GM12872 (cell line): ENCODE results near the gene SELENOM.

Experiments
- TF ChIP-seq, protein P1 (sequence below): IDR thresholded peaks from 3 replicates; pipeline ENCODE4 v1.5.1; 2011; ENCODE audit warnings: low read depth, mild to moderate bottlenecking, low read length, moderate library complexity; ENCODE audit not compliant: insufficient read depth

Gene SELENOM

DNA sequence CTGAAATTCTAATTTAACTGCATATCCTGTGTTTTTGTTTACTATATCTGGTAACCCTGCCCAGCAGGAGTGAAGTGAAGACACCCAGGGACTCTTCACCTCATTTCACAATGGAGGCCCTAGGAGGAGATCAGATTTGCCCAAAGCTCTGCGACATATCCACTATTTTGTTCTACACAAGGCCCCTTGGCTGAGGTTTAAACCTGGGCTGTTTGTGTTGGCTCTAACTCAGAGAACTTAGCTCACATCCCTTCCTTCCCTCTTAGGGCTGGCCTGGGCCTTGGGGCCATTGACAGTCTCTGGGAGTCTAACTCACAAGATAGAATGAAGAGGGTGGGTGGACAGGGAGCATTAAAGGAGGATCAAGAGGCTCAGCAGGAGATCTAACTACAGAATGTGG lies 41.1 kb upstream of the SELENOM start:
- TF ChIP-seq, protein P1, sequence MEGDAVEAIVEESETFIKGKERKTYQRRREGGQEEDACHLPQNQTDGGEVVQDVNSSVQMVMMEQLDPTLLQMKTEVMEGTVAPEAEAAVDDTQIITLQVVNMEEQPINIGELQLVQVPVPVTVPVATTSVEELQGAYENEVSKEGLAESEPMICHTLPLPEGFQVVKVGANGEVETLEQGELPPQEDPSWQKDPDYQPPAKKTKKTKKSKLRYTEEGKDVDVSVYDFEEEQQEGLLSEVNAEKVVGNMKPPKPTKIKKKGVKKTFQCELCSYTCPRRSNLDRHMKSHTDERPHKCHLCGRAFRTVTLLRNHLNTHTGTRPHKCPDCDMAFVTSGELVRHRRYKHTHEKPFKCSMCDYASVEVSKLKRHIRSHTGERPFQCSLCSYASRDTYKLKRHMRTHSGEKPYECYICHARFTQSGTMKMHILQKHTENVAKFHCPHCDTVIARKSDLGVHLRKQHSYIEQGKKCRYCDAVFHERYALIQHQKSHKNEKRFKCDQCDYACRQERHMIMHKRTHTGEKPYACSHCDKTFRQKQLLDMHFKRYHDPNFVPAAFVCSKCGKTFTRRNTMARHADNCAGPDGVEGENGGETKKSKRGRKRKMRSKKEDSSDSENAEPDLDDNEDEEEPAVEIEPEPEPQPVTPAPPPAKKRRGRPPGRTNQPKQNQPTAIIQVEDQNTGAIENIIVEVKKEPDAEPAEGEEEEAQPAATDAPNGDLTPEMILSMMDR, result no peak

DNA sequence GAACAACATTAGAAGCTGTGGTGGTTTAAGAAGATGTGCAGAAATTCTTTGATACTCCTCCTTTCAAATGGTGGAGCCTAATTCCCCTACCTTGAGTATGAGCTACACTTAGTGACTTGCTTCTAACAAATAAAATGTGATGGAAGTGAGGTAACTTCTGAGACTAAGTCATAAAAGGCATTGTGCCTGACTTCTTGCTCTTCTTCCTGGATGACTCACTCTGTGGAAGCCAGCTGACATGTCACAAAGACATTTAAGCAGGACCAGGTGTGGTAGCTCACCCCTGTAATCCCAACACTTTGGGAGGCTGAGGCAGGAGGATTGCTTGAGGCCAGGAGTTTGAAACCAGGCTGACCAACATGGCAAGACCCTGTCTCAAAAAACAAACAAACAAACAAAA lies 36.9 kb upstream of the SELENOM start:
- TF ChIP-seq, protein P1, result no peak

DNA sequence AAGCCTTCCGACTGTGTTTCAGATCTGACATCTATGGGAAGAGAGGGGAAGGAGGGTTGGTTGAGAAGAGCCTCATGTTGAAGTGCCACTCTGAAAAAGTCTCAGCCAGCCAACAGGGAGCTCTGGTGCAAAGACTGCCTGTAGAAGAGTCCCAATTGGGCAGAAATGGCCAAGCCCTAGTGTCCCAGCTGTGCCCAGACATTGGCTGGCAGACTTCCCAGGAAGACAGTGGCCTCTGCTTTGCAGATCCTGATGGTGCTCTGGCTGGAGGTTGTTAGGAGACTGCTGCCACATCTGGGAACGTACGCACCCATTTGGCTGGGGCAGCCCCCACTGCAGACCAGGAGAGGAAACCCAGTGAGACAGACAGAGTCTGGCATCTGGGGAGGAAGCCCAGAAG lies 36.2 kb upstream of the SELENOM start:
- TF ChIP-seq, protein P1, result no peak

DNA sequence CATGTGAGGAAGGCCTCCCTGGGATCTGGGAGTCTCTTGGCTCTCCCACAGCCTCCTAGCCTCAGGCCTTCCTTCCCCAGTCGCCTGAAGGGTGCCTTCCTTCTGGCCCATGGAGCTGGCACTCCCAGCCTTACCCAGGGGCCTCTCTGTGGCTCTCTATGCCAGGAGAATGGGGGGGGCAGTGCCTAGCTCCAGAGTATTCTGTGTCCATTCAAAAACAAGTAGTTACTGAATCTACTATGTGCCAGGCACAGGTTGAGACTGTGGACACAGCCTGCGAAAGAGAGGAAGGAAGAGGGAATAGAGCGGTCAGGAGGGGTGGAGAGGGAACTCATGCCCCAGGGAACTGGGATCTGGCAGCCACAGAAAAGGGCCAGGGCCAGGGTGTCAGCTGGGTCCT lies 35.7 kb upstream of the SELENOM start:
- TF ChIP-seq, protein P1, result no peak

DNA sequence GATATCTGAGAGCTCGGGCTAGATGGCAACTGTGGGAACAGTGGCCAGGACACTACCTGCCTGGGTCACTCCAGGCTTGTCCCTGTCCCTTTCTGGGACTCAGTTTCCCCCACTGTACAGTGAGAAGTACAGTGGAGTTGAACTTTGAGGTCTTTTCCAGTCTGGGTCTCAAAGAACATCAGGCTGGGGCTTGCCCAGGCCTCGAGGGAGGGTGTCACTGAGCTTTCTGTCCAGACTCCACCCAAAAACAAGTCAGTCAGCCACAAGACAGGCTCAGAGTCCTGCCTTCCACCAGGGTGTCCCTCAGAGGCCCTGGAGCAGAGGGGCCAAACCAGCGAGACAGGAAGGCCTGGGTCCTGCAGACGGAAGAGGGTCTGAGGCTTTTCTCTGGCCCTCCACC lies 34.9 kb upstream of the SELENOM start:
- TF ChIP-seq, protein P1, result no peak

DNA sequence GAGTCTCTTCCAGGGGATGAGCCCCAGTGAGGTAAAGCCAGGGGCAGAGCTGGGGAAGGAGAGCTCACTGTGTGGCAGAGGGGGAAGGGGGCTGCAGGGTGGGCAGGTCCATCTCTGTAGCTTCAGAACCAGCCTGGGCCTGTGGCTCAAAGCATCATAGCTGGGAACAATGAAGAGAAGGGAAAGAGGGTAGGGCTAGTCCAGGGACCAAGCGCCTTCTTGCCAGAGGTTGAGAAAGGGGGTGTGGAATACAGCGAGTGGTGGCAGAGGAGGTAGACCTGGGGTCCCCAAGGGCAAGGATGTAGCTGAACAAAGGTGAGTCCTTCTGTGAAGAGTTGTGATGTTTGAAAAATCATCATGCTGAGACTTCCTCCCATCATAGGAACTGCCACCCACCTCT lies 34.2 kb upstream of the SELENOM start:
- TF ChIP-seq, protein P1, result no peak

DNA sequence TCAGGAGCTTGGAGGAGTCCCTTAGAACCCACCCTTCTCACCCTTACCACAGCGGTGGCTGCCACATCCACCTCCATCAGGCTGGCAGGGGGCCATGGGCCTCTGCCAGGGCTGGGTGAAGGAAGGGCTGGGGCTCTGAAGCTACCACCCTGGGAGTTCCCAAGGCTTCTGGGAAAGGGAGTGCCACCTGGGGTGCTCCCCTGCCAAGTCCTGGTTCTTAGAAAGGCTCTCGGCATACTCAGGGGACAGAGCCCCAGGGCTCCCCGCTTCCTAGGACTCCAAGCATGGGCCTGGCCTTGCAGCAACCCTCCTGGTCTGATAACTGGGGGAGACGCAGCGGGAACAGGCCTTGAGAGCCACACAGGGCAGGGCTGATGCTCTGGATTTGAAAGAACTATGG lies 33.4 kb upstream of the SELENOM start:
- TF ChIP-seq, protein P1, result no peak

DNA sequence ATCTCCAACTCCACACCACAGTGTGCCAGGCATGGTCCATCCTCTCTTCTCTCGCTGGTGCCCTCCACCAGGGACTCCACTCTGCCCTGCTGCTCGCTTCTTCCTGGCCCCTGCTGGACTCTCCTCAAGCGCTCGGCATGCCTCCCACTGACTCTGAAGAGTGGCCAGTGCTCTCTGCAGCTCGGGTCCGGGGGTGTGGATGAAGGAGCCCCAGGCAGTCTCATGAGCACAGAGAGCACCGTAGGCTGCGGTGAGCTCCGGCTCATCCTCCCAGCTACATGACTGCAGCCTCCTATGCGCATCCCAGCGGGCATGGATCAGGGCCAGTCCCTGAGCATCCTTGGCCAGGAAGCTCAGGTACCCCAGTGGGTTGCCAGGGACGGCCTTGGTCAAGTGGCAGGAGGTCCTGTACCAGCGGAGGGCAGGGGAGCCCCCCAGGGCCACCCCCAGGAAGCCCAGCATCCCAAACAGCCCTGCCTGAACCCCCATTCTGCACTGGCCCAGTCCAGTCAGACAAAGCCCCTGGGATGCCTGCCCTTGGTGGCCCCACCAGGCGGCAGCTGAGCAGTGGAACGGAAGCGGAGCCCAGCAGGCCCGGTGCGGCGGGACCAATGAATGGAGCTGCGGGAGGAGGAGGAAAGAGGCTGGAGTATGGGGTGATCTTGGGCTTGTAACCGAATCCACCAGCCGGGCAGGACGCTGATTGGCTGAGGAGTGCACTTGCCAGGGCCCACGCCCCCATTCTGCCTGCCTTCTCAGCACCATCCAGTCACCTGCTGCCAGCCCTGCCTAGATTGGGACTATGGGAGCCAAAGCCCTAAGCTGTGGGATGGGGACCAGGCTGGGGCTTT lies 32.7 kb upstream of the SELENOM start, which contains the start of gene PLA2G3:
Gene PLA2G3, minus strand, starts transcription at position 643 of the 851 bp plus-strand sequence. Its CDS starts 154 bp downstream, at position 489.
- TF ChIP-seq, protein P1, result no peak
